ENCODE measurements around the gene RRAS. TPM values are rescaled to one million over a fixed set of nuclear protein-coding genes. Genes with fewer than 3 reads are reported as not detected.

RRAS gene
- total RNA-seq, 1 donor from 2014 or later = 10.6 TPM

DNA sequence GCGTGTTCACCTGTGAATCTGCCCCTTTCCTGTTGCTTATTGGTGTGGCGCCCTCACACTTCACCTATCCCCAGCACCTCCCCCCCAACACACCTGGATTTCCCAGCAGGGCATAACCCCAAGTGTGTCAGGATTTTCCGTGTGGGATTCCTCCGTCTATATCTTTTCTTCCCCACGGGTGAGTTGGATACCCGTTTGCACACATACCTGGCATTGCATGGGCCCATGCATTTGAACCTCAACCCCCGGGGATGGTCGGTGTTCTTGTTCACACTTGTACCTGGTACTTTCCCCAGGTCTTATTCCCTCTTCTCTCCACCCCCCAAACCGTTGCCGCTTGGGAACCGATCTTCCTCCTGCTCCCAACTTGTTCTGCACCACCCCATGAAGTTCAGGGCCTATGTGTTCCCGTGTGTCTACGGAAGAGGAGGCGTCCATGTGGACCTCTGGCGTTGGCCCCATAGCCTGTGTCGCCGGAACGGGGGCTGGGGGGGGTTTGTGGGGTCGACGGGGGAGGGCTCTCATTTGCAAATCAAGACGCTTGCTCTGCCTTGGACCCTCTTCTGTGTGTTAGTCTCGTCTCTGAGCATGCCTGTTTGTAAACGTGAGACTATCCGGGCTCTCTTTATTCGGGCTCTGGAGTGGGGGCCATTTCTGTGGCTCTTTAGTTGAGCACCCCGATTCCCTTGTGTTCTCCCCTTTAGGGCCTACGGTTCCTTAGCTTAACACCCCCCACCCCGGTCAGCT, 47.3 kb downstream of the RRAS start:
- Mint-ChIP-seq H3K9me3 (no peaks in the 10 kb centered on the region), H3K27ac (peak overlapping the region; percentile 94), H3K36me3 (peaks cover 9% of the 10 kb centered on the region), H3K27me3 (no peaks in the 10 kb centered on the region), H3K4me1 (ENCODE audit: unreplicated experiment) (peaks cover 7% of the 10 kb centered on the region), H3K4me3 (peak overlapping the region; percentile 93)
- no peak for DNase-seq (ENCODE audit: extremely low spot score, unreplicated experiment)
- TF ChIP-seq, protein P1, sequence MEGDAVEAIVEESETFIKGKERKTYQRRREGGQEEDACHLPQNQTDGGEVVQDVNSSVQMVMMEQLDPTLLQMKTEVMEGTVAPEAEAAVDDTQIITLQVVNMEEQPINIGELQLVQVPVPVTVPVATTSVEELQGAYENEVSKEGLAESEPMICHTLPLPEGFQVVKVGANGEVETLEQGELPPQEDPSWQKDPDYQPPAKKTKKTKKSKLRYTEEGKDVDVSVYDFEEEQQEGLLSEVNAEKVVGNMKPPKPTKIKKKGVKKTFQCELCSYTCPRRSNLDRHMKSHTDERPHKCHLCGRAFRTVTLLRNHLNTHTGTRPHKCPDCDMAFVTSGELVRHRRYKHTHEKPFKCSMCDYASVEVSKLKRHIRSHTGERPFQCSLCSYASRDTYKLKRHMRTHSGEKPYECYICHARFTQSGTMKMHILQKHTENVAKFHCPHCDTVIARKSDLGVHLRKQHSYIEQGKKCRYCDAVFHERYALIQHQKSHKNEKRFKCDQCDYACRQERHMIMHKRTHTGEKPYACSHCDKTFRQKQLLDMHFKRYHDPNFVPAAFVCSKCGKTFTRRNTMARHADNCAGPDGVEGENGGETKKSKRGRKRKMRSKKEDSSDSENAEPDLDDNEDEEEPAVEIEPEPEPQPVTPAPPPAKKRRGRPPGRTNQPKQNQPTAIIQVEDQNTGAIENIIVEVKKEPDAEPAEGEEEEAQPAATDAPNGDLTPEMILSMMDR (conservative IDR thresholded peaks at IDR 0.05) = no peak

DNA sequence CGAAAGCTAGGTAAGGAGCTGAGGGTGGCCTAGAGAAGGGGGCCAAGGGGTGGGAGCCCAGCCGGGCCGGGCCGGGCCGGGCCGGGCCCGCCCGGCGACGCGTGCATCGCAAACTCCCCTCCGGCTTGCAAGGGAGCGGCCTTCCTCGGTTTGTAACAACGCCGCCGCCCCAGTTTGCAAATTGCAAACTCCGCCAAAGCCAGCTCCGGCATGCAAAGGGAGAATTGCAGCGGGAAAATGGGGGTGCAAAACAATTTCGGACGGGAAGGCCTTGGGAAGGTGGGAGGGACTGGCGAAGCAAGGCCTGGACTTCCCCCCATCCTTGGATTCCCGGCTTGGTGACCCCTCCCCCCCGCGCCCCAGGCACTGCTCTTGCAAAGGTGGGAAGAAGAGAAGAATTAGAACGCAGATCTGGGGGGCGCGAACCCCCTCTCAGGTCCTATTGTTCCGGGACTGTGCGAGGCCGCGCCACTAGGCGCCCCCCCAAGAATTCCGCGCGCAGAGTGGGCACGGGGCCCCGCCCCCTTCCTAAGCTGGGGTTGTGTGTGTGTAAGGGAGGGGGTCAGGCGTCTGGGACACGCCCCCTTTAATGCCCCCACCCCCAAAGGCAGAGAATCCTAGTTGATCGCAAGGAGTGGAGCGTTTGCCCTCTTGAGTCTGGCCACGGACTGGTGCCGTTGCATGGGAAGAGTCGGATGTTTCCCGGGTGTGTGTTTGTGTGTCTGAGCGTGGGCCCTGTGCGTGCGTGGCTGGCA, 48.0 kb downstream of the RRAS start:
- peaks cover 9% of the 10 kb centered on the region for H3K36me3 Mint-ChIP-seq
- no peaks in the 10 kb centered on the region for H3K9me3 Mint-ChIP-seq
- H3K27me3 Mint-ChIP-seq = no peaks in the 10 kb centered on the region
- H3K4me1 Mint-ChIP-seq (ENCODE audit: unreplicated experiment) = peaks cover 7% of the 10 kb centered on the region
- peak overlapping the region; percentile 94 for H3K27ac Mint-ChIP-seq
- H3K4me3 Mint-ChIP-seq = peak overlapping the region; percentile 93
- TF ChIP-seq, protein P1 (conservative IDR thresholded peaks at IDR 0.05) = no peak
- no peak for DNase-seq (ENCODE audit: extremely low spot score, unreplicated experiment)

DNA sequence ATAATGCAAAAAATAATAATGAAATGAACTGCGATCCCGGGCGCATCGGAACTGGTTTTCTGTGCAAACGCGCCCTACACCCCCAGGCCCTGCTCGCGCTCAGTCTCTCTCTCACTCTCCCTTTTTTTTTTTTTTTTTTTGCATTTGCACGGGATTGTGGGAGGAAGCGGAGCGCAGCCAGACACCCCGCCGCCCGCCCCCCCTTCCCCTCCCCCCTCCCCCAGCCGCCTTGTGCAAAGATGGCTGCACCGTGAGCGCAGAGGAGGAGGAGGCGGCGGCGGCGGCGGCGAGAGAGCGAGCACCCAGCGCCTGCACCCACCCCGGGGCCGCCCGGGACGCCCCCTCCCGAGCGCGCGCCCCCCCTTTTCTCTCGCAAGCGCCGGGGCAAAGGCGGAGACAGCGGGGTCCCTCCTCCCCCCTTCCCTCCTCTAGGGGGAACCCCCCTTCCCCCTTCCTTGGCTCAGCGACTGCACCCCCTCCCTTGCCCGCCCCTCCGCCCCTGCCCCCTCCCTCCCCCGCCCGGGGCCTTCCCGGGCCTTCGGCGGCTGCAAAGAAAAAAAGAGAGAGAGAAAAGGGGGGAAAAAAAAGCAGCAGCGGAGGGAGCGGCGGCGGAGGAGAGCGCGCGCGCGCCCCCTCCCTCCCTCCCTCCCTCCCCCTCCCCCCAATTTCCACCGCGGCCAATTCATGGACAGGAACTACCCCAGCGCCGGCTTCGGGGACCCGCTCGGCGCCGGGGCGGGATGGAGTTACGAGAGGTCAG, 48.8 kb downstream of the RRAS start, which contains the start of gene PRR12:
Gene PRR12, plus strand, starts transcription at position 212 of the 760 bp plus-strand sequence. Its CDS starts 473 bp downstream, at position 685.
- Mint-ChIP-seq H3K4me1 (ENCODE audit: unreplicated experiment) (peaks cover 7% of the 10 kb centered on the region), H3K36me3 (peaks cover 9% of the 10 kb centered on the region), H3K4me3 (peak within 1 kb of the TSS; percentile 93), H3K9me3 (no peaks in the 10 kb centered on the region), H3K27me3 (no peaks in the 10 kb centered on the region), H3K27ac (peak within 1 kb of the TSS; percentile 98)
- no peak for DNase-seq (ENCODE audit: extremely low spot score, unreplicated experiment)
- TF ChIP-seq, protein P1 (conservative IDR thresholded peaks at IDR 0.05) = no peak

- DNase-seq (ENCODE audit: extremely low spot score, unreplicated experiment) = peak; percentile 96
- Mint-ChIP-seq H3K36me3 (peaks cover 9% of the 10 kb centered on the region), H3K27me3 (no peaks in the 10 kb centered on the region), H3K4me3 (peak overlapping the region; percentile 93), H3K4me1 (ENCODE audit: unreplicated experiment) (peaks cover 7% of the 10 kb centered on the region), H3K9me3 (no peaks in the 10 kb centered on the region), H3K27ac (peak overlapping the region; percentile 98)
- TF ChIP-seq, protein P1 (conservative IDR thresholded peaks at IDR 0.05) = peak; percentile 13
Observed at GRCh38 chr19:49590071-49590970, 49.6 kb downstream of the RRAS start.

Measured in type B pancreatic cell (in vitro differentiated cells).